HEK293T (cell line): ENCODE measurements around the gene DOC2A.

Experiments used
- CTCF ChIA-PET: fragments of 350-600 bp; formaldehyde crosslinking; extraction: SDS; loops from one replicate; lab custom pipeline; 2021; ENCODE audit warnings: antibody characterized with exemption, inconsistent platforms; lab: Yijun Ruan, JAX
- POLR2A ChIA-PET: fragments of 350-600 bp; formaldehyde crosslinking; extraction: SDS; loops from one replicate; lab custom pipeline; 2020; ENCODE audit warnings: antibody characterized with exemption, inconsistent platforms; lab: Yijun Ruan, JAX
- DNase-seq: peaks from one replicate; pipeline ENCODE4 v3.0.0; 2012; ENCODE audit warnings: mixed read lengths; ENCODE audit errors: extremely low spot score
- ARNT ChIP-seq: fragments of 450-650 bp; IDR thresholded peaks from 2 replicates; pipeline ENCODE4 v1.6.1; 2017; ENCODE audit warnings: mild to moderate bottlenecking
- BHLHE40 ChIP-seq: fragments of 450-650 bp; IDR thresholded peaks from 2 replicates; pipeline ENCODE4 v1.6.1; 2016; ENCODE audit warnings: mild to moderate bottlenecking, moderate library complexity, borderline replicate concordance
- CTBP1 ChIP-seq: fragments of 450-650 bp; IDR thresholded peaks from 2 replicates; pipeline ENCODE4 v1.6.1; 2016; ENCODE audit warnings: borderline replicate concordance
- ELF4 ChIP-seq: fragments of 450-650 bp; IDR thresholded peaks from 2 replicates; pipeline ENCODE4 v1.6.1; 2017; ENCODE audit warnings: antibody characterized with exemption
- FOXA1 ChIP-seq: fragments of 450-650 bp; IDR thresholded peaks from 2 replicates; pipeline ENCODE4 v1.6.1; 2016; ENCODE audit warnings: mild to moderate bottlenecking
- FOXK2 ChIP-seq: fragments of 450-650 bp; IDR thresholded peaks from 2 replicates; pipeline ENCODE4 v1.6.1; 2016; ENCODE audit warnings: mild to moderate bottlenecking
- FOXM1 ChIP-seq: fragments of 450-650 bp; IDR thresholded peaks from 2 replicates; pipeline ENCODE4 v1.6.1; 2017; ENCODE audit warnings: mild to moderate bottlenecking, borderline replicate concordance
- HDGF ChIP-seq: fragments of 450-650 bp; IDR thresholded peaks from 2 replicates; pipeline ENCODE4 v1.6.1; 2017; ENCODE audit warnings: antibody characterized with exemption, borderline replicate concordance
- L3MBTL2 ChIP-seq: fragments of 450-650 bp; conservative IDR thresholded peaks from 2 replicates; pipeline ENCODE4 v1.6.1; 2016; ENCODE audit warnings: mild to moderate bottlenecking
- LEF1 ChIP-seq: fragments of 450-650 bp; IDR thresholded peaks from 2 replicates; pipeline ENCODE4 v1.6.1; 2017; ENCODE audit warnings: mild to moderate bottlenecking, borderline replicate concordance
- NFRKB ChIP-seq: fragments of 450-650 bp; IDR thresholded peaks from 2 replicates; pipeline ENCODE4 v1.6.1; 2016; ENCODE audit warnings: mild to moderate bottlenecking, moderate library complexity
- SP1 ChIP-seq: fragments of 450-650 bp; IDR thresholded peaks from 2 replicates; pipeline ENCODE4 v1.6.1; 2017
- SUZ12 ChIP-seq: fragments of 450-650 bp; IDR thresholded peaks from 2 replicates; pipeline ENCODE4 v1.6.1; 2016; ENCODE audit warnings: mild to moderate bottlenecking
- TARDBP ChIP-seq: fragments of 450-650 bp; IDR thresholded peaks from 2 replicates; pipeline ENCODE4 v1.6.1; 2016
- ZNF384 ChIP-seq: fragments of 450-650 bp; IDR thresholded peaks from 2 replicates; pipeline ENCODE4 v1.6.1; 2016
- TF ChIP-seq, protein P1 (sequence below): fragments of 450-650 bp; IDR thresholded peaks from 2 replicates; pipeline ENCODE4 v1.6.1; 2016

DOC2A gene

DNA sequence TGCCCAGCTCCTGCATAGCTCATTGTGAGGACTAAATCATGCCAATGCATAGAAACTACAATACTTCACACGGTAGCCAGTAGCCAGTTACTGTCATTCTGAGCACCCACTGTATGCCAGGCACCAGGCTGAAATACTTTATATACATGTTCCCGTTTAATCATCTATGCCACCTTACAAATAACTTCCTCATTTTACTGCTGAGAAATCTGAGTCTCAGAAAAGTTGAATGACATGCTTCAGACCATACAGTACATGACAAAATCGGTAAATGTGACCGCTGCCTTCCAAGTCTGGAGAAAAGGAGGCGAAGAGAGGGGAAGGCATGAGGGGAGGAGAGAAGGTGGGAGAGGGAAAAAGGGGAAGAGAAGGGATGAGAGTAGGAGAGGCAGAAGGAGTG is 29.4 kb upstream of the DOC2A start:
- no peak for DNase-seq
- TF ChIP-seq FOXM1 (no peak), BHLHE40 (no peak), ELF4 (no peak), FOXK2 (no peak), TARDBP (no peak), FOXA1 (no peak), NFRKB (no peak), LEF1 (no peak), SP1 (no peak), HDGF (no peak), ZNF384 (no peak), ARNT (no peak), SUZ12 (no peak), CTBP1 (no peak), L3MBTL2 (no peak)
- TF ChIP-seq, protein P1, sequence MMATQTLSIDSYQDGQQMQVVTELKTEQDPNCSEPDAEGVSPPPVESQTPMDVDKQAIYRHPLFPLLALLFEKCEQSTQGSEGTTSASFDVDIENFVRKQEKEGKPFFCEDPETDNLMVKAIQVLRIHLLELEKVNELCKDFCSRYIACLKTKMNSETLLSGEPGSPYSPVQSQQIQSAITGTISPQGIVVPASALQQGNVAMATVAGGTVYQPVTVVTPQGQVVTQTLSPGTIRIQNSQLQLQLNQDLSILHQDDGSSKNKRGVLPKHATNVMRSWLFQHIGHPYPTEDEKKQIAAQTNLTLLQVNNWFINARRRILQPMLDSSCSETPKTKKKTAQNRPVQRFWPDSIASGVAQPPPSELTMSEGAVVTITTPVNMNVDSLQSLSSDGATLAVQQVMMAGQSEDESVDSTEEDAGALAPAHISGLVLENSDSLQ = no peak
- ChIA-PET CTCF (interaction anchor here (1.5 to 2.3 kb wide), 2 partner anchors 8 to 15 kb away, joined by 6 to 10 read pairs; partner anchors contain the start of gene TLCD3B), POLR2A (interaction anchor here (1.2 to 1.6 kb wide), 3 partner anchors 9 to 25 kb away, joined by 3 to 8 read pairs (median 5); partner anchors contain the start of gene ALDOA)

DNA sequence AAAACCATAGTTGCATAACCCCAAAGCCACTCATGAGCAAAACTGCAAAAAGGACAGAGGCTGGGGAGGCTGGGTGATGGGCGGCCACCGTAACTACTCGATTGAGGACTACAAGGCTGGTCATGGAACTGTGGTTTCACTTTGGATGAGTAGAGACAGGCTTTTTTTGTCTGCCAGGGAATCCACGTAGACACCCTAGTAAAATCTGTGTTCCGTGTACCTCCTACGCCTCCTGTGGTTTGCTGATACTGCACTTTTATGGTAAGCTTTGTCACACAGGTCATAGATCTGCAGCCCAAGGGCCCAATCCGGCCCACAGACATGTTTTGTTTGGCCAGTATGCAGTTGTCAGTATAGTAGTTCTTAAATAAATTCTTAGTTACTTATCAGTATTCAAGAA is 22.4 kb upstream of the DOC2A start:
- CTCF ChIA-PET = interaction anchor here (0.9 to 1.7 kb wide), 3 partner anchors 14 to 72 kb away, joined by 3 to 6 read pairs (median 3); partner anchors contain the start of gene TMEM219
- no peak for DNase-seq
- POLR2A ChIA-PET = interaction anchor here (1.3 to 2.9 kb wide), 3 partner anchors 10 to 107 kb away, joined by 5 to 11 read pairs (median 7); partner anchors contain the start of gene KCTD13
- TF ChIP-seq ARNT = no peak
- TF ChIP-seq NFRKB = no peak
- no peak for TF ChIP-seq TARDBP
- TF ChIP-seq LEF1 = no peak
- TF ChIP-seq, protein P1 = no peak
- no peak for TF ChIP-seq BHLHE40
- TF ChIP-seq ZNF384 = no peak
- TF ChIP-seq SUZ12 = no peak
- TF ChIP-seq FOXA1 = no peak
- TF ChIP-seq HDGF = no peak
- TF ChIP-seq FOXM1 = no peak
- no peak for TF ChIP-seq L3MBTL2

DNA sequence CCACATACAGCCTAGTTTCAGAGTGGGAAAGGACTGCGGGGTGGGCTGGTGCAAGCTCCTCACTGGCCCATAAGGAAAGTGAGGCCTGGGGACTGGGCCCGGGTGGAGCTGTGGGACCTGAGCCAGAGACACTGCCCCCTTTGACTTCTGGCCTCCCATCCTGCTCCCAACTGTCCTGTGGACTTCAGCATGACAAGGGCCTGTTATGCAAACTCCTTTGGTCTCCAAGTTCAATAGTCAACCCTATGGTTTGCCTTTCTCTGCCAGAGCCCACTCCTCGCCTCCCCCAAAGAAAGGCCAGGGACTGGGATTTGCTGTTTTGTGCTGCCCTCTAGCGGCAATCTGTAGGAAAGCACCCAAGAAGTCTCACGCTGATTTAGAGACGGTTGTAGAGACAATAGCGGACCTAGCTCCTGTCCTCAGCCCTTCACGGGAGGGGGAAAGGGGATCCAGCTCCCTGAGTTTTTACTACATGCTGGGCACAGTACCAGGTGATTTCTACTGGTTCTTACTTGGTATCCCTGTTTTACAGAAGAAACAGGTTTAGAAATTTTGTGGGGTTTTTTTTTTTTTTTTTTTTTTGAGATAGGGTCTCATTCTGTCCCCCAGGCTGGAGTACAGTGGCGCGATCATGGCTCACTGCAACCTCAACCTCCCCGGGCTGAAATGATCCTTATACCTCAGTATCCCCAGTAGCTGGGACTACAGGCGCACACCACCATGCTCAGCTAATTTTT is 21.4 kb upstream of the DOC2A start:
- ChIA-PET CTCF (interaction anchor here (0.5 to 2.1 kb wide), 31 partner anchors 8 to 951 kb away, joined by 3 to 10 read pairs (median 3); partner anchors contain the start of genes C16orf92, PRRT2, TAOK2 and TMEM219), POLR2A (interaction anchor here (0.5 to 2.9 kb wide), 6 partner anchors 11 to 217 kb away, joined by 3 to 11 read pairs (median 6); partner anchors contain the start of genes ALDOA, KCTD13 and PAGR1)
- DNase-seq = peak; percentile 89
- TF ChIP-seq L3MBTL2 = no peak
- TF ChIP-seq, protein P1 = no peak
- TF ChIP-seq ZNF384 = no peak
- TF ChIP-seq SUZ12 = no peak
- no peak for TF ChIP-seq ARNT
- TF ChIP-seq ELF4 = no peak
- no peak for TF ChIP-seq FOXA1
- TF ChIP-seq BHLHE40 = no peak
- no peak for TF ChIP-seq FOXM1

DNA sequence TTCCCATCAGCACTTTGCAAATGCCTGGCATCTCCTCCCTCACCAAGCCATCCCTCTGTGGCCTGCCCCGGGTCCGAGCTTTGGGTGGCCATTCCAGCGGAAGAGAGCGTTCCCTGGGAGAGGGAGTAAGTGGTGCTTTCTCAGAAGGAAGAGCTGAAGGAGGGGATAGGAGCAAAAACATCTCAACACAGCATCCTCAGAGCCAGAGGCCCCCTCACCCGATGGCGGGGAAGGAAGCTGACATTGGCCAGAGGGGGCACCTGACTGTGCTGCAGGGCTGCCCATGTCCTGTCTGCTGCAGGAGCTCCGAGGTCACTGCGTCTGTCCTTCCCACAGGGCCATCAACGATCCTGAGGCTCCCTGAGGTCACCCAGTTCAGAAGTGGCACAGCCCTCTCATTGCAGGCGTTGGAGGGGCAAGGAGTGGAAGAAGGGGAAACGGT is 20.7 kb upstream of the DOC2A start:
- no peak for DNase-seq
- POLR2A ChIA-PET = interaction anchor here (0.5 to 2.9 kb wide), 8 partner anchors 10 to 922 kb away, joined by 3 to 11 read pairs (median 4); partner anchors contain the start of genes ALDOA, KCTD13 and PAGR1
- no peak for TF ChIP-seq BHLHE40
- no peak for TF ChIP-seq SUZ12
- TF ChIP-seq, protein P1 = no peak
- no peak for TF ChIP-seq CTBP1
- no peak for TF ChIP-seq SP1
- no peak for TF ChIP-seq ELF4
- no peak for TF ChIP-seq FOXK2
- no peak for TF ChIP-seq FOXA1
- no peak for TF ChIP-seq HDGF
- no peak for TF ChIP-seq ZNF384
- TF ChIP-seq LEF1 = no peak
- TF ChIP-seq TARDBP = no peak
- TF ChIP-seq NFRKB = no peak
- no peak for TF ChIP-seq FOXM1
- no peak for TF ChIP-seq ARNT
- TF ChIP-seq L3MBTL2 = no peak

More for the DNA sequence above, 20.7 kb upstream of the DOC2A start:
- CTCF ChIA-PET = interaction anchor here (0.5 to 2.1 kb wide), 22 partner anchors 9 to 952 kb away, joined by 3 to 10 read pairs (median 4); partner anchors contain the start of genes C16orf92, PRRT2 and TAOK2
